Measurements from ENCODE around the gene SELENOK. TPM values are rescaled to one million over a fixed set of nuclear protein-coding genes. Genes with fewer than 3 reads are reported as not detected.

The SELENOK gene
- total and polyA plus RNA-seq, 2 donors (not counting 1 experiment from before 2014, with no cell fraction given) = 27.5 to 56.1 TPM

GRCh38 chr3:53845103-53845880 is 46.4 kb downstream of the SELENOK start:
- Histone ChIP-seq H3K9me3 (ENCODE audit: control extremely low read depth in 1 of 3, control insufficient read depth in 2 of 3, insufficient read depth in 1 of 3, low read length in 2 of 3) (peaks cover 0 to 8% (median 0%) of the 10 kb centered on the region in 3 donors), H3K79me2 (ENCODE audit: control insufficient read depth, insufficient read depth, low read length) (no peaks in the 10 kb centered on the region), H4K20me1 (ENCODE audit: control insufficient read depth, insufficient read depth, low read length, poor library complexity, severe bottlenecking) (no peaks in the 10 kb centered on the region), H2AFZ (ENCODE audit: insufficient read depth, low read depth, low read length, poor library complexity, severe bottlenecking) (peak overlapping the region; percentile 62), H3K36me3 (replicated peaks in 1 of 2; ENCODE audit: control extremely low read depth in 1 of 2, control insufficient read depth in 1 of 2, extremely low read depth in 1 of 2, insufficient read depth in 2 of 2, low read length in 1 of 2) (no peaks in the 10 kb centered on the region), H3K27ac (ENCODE audit: low read length in 2 of 2) (no peak overlapping the region), H3K4me3 (ENCODE audit: control extremely low read depth in 1 of 5, extremely low read depth in 1 of 5, insufficient read depth in 1 of 5, low read depth in 2 of 5, low read length in 4 of 5) (peak overlapping the region; percentile 11 to 63 (median 48)), H3K27me3 (replicated peaks in 1 of 4; ENCODE audit: control extremely low read depth in 1 of 4, control insufficient read depth in 3 of 4, insufficient read depth in 4 of 4, low read length in 3 of 4) (peaks cover 0 to 52% (median 15%) of the 10 kb centered on the region in 4 experiments), H3K4me2 (replicated peaks; ENCODE audit: low read depth, low read length, poor library complexity, severe bottlenecking) (peak overlapping the region; percentile 87), H3K4me1 (ENCODE audit: control insufficient read depth in 2 of 2, insufficient read depth in 2 of 2, low read length in 2 of 2) (peaks cover 14 to 21% of the 10 kb centered on the region in 2 donors), H3K9ac (ENCODE audit: low read length) (peak overlapping the region; percentile 57)
- H3K27ac Mint-ChIP-seq = no peak overlapping the region
- H3K27me3 Mint-ChIP-seq = peaks cover 36% of the 10 kb centered on the region
- intact Hi-C loops (cut with micrococcal nuclease) = no loop called here
- TF ChIP-seq CTCF (IDR thresholded peaks at IDR 0.05) = no peak
- TF ChIP-seq EZH2 (IDR thresholded peaks at IDR 0.05; ENCODE audit: borderline replicate concordance, insufficient read depth, low read depth, low read length, poor library complexity, severe bottlenecking) = no peak
- H3K4me1 Mint-ChIP-seq = peaks cover 27% of the 10 kb centered on the region
- CTCF ChIA-PET = interaction anchor here (1.0 kb wide), 1 partner anchor 8 kb away, joined by 3 read pairs; no protein-coding TSS in a partner anchor
- WGBS (ENCODE audit: insufficient coverage) = 19% methylated on average over 25 of the region's 25 CpGs
- ATAC-seq (ENCODE audit: low read depth) (no peak), DNase-seq (peak; percentile 25)
- POLR2A ChIA-PET = no interaction called here
- peak overlapping the region; percentile 80 for H3K4me3 Mint-ChIP-seq
- no peaks in the 10 kb centered on the region for H3K9me3 Mint-ChIP-seq (ENCODE audit: insufficient read depth)
